Measurements from ENCODE around the gene C11orf98.
"Not testable (repeated sequence)": the region's sequence is repeated elsewhere in the genome, so short reads cannot be mapped to it uniquely, and the experiment has no call there.

The C11orf98 gene

DNA sequence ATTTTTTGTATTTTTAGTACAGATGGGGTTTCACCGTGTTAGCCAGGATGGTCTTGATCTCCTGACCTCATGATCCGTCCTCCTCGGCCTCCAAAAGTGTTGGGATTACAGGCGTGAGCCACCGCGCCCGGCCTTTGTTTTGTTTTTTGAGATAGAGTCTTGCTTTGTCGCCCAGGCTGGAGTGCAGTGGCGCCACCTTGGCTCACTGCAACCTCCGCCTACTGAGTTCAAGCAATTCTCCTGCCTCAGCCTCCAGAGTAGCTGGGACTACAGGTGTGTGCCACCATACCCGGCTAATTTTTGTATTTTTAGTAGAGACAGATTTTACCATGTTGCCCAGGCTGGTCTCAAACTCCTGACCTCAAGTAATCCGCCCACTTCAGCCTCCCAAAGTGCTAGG lies 14.7 kb downstream of the C11orf98 start:
- DNase-seq (ENCODE audit: low spot score): not testable (repeated sequence)

DNA sequence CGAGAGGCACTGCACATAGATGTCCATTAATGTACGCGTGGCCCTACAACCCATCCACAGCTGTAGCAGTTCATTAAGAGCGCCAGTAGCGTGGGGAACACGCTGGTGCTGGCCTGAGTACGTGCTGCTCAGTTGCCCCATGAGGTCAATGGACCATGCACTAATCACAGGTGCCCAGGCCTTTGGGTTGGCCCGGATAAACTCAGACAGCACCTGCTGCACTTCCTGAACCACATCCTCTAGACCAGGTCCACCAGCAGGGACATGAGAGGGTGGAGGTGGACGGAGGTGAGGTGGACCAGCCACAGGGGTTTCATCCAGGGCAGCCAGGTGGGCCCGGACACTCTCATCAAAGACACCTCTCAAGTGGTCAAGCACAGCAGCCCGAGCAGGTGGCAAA lies 15.5 kb downstream of the C11orf98 start:
- DNase-seq (ENCODE audit: low spot score): no peak

DNA sequence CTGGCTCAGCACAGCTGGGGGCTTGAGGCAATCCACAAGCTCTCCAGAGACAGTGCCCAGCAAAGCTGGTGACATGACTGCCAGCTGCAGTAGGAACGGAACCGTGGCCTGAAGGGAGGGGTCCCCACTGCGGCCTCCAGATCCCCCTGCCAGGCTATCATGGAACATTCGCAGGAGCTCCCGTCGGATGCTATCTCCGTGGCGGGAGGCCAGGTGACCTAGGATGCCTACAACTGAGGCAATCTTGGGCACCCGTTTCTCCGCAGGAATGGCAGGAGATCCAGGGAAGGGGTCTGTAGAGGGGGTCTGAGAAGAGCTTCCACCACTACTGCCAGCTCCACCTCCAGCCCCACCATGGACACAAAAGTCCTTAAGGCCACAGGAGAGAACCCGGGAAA lies 16.0 kb downstream of the C11orf98 start:
- no peak for DNase-seq (ENCODE audit: low spot score)

DNA sequence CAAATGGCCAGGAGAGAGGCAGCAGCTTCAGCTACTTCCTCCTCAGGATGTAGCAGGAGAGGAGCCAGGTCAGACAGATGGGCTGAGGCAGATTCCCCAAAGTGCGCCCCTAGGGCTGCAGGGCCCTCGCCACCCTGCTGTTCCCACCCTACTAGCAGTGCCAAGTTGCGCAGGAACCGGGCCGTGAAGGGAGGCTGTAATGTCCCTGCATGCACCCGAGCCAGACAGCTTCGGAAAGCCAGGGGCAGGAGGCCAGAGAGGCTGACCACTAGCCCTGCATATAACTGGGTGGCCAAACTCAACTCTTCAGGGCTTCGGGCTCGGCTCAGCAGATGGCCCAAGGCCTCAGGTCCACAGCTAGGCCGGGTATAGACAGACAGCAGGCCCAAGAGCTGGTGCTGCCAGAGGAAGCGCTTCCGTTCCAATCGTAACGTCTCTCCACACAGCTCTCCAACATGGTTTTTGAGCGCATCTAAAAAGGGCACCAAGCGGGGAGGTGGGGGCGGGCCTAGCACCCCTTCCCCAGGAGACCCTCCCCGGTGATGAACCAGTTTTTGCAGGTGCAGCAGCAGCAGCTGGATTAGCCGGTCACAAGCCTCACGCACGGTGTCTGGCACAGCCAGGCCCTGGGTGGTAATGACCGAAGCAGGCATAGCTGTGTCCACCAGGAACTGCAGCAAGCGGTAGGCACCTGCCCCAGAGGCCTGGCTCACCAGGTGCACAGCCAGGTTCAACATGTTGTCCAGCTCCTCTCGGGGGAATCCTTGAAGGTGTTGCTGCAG lies 16.6 kb downstream of the C11orf98 start:
- no peak for DNase-seq (ENCODE audit: low spot score)

DNA sequence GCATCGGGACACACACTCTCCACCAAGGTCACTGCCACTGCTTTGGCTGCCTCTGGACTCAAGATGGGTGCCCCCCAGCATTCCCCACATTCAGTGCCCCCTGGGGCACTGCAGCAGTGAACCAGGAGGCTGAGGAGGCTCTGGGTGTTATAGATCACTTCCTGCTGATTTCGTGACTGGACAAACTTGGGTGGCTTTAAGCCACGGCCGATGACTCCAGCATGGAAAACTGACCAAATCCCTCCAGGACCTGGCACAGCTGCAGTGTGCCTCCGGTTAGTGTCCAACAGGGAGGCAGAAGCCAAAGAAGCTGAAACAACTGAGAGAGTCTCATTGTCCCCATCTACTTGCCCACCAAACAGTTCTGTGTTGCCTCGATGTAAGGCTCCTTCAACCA lies 17.4 kb downstream of the C11orf98 start:
- no peak for DNase-seq (ENCODE audit: low spot score)

DNA sequence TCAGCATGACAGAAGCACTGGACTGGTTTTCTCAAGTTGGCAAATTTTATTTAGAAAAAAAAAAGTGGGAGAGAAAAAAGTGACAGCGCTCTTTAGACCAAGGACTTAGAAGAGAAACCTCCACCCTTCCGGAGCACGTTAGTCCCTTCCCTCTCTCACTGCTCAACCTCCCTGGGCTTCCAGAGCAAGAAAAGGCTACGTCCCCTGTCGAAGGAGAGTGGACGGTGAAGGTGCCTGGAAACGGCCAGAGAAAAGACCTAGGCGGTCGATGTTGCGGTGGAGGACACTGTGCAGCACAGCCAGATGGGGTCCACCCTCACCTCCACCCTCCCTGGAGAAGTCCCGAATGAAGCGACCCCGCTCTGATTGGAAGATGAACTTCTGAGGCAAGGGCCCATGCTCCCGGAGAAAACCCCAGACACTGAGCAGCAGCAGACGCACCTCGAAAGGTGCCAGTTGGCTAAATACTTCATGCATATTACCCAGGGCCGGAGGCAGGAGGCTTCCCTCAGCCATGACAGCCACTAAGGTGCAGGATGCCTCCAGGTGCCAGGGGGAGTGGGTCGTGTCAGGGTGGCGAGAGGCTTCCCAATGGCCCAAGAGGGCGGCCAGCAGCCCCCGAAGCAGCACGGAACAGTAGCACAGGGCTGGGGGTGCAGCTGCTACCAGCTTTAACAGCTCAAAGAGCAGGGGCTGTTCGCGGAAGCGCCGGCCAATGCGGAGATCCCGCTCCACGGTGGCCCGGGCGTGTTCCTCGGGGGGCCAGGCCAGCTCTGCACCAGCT lies 18.0 kb downstream of the C11orf98 start:
- no peak for DNase-seq (ENCODE audit: low spot score)

DNA sequence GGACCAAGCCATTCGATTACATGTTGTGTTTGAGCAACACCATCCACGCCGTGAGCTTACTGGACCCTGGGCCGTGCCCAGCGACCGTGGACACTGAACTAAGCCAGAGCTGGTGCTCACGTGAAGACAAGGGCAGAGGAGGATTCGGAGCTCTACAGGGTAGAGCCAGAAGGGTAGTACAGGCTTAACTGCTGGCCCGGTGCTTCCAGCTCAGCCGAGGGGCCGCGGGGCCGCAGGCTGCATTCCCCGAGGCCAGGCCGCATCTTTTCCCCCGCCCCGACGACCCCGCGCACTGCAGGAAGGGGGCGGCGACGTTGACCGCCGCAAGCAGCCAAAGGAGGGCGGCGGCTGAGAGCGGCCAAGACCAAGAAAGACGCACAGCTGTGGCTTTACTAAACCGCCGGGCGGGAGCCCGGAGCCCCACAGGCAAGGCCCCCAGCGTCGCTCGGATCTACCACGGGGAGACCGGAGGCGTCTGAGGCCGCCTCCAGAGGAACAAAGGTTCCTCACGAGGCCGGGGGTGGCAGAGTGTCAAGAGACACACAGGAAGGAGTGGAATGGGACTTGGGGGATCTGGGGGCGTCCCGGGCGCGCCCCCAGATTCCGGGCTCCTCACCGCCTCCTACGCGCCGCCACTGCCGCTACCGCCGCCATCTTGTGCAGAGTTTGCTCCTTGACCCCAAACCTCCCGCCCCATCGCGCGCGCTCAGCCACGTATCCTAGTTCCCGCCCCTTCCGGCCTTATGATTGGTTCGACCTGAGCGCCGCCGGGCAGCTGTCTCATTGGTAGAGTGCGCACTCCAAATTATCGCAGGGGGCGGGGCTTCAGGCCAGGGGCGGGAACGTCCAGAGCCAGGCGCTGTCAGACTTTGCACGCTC lies 18.8 kb downstream of the C11orf98 start, which contains the start of gene GANAB:
Gene GANAB, minus strand, starts transcription at position 668 of the 879 bp plus-strand sequence. Its CDS starts 14 bp downstream, at position 654.
- DNase-seq (ENCODE audit: low spot score): peak; percentile 98

DNA sequence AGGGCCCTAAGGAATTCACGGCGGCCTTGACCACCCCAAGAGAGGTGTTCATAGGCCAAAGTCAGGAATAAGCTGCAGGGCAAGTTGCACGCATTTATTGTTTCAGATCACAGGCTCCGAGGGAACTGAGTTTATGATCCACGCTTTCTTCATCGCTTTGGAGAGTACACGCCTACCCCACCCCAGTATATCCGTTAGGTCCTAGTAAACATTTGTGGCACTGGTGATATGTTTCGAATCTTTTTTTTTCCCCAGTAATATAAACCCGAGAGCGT lies 19.4 kb downstream of the C11orf98 start:
- DNase-seq (ENCODE audit: low spot score): no peak

DNA sequence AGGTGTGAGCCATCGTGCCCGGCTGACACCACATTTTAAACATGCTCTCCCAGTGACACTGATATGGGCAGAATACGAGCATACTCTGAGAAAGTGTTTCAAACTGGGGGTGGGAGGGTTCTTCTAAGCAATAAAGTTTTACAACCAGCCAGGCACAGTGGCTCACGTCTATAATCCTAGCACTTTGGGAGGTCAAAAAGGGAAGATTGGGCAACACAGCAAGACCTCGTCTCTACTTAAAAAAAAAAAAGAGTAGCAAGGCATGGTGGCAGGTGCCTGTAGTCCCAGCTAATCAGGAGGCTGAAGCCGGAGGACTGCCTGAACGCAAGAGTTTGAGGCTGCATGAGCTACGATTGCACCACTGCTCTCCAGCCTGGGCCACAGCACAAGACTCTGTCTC lies 20.8 kb downstream of the C11orf98 start:
- DNase-seq (ENCODE audit: low spot score): no peak

DNA sequence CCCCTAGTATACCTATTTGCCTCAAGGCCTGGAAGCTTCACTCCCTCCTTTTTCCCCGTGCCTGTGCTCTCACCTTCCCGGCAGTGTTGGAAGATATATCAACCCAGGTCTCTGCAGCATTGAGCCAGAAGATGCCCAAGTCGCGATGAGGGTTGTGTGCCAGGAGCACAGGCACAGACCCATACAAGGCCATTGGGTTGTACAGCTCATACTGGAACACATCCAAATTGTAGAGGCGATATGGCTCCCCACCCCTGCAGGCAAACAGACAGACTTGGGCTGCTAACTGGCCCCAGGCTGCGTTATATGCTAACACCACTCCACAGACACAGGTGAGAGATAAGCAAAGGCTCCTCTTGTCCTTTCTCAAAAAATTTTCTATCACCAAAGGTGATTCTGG lies 32.5 kb downstream of the C11orf98 start:
- DNase-seq (ENCODE audit: low spot score): no peak

DNA sequence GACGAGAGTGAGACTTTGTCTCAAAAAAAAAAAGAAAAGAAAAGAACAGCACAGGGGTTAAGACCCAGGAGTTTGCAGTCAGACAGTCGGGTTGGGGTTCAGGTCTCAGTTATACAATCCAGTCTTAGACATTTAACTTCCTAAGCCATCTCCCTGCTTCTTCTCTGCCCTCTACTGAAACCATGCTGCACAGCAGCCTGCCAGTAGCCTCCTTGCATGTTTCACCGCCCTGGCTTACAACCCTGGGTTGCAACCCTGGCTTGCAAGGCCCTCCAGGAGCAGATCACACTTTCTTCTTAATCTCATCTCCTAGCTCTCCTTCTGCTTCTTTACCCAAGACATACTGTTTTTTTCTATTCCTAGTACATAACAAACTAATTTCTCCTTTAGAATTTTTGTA lies 37.3 kb downstream of the C11orf98 start:
- no peak for DNase-seq (ENCODE audit: low spot score)

DNA sequence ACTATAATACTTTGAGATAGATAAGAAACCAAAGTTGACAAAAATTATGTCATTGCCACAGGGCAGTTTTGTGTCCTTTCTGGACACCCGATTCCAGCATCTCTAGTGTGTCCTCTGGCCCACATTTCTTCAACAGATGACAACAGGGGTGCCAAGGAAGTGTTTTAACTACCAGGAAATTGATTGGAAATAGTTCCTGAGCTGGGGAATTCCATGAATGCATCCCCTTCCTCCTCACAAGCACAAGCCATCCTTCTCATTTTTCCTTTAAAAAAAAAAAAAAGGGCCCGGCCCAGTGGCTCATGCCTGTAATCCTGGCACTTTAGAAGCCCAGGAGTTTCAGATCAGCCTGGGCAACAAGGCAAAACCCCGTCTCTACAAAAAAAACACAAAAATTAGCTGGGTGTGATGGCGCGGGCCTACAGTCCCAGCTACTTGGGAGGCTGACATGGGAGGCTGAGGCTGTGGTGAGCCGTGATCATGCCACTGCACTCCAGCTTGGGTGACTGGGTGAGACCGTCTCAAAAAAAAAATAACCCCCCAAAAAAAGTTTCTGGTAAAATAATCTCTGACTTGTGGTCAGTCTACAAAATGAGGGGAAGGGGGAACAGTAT lies 42.4 kb downstream of the C11orf98 start:
- no peak for DNase-seq (ENCODE audit: low spot score)

DNA sequence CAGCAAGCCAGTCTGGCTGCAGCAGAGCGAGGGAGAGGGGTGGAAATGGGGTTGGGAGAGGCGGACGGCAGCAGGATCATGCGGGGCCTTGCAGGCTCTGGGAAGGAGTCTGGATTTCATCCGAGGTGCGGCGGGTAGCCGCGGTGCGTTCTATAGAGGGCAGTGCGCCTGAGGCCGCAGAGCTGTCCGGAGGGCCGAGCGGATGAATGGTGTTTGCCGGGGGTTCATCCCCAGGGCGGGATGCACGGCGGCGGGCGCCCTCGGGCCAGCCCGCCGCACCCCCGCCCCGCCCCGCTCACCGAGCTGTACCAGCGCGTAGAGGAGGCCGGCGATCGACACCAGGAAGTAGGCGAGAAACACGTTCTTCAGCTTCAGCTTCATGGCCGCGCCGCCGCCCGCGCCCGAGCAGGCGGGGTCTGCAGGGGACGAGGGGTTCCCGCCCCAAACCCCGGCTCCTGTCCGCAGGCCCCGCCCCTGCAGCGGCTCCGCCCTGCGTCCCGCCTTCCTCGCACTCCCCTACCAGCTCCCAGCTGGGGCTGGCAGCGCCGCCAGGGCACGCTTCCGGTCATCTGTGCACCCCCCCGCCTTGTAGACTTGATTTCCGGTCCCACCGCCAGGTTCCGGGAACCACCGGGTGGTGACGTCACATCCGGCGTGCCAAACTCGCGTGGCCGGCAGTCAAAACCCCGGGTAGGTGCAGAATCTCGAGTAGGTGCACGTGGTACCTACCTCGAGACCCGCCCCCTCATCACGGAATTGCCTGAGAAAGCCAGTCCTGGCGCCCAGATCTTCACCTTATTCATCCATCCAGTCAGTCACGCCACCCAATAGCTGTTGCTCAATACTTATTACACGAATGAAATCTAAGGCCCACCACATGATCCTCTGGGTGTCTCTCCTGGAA lies 43.2 kb downstream of the C11orf98 start, which contains the start of gene B3GAT3:
Gene B3GAT3, minus strand, starts transcription at position 420 of the 904 bp plus-strand sequence. Its CDS starts 39 bp downstream, at position 381.
- peak; percentile 97 for DNase-seq (ENCODE audit: low spot score)

DNA sequence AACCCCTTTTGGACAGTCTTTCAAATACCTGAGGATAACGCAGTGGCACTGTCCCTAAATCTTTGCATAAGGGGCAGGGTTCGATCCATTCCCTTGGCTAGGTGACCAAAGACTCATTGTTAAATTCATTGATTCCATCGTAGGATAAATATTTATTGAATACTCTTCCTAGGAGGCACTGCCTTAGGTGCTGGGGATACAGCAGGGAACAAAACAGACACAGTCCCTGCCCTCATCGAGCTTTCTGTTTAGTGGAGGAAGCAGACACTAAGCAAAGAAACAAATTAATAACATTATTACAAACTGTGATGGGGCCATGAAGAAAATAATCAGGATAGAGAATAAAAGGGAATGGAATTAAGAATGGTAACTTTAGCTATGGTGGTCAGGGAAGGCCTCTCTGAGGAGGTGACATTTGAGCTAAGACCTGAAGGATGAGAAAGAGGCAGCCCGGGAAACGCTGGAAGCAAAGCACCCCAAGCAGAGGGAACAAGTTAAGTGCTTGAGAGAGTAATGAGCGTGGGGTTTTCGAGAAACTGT lies 43.9 kb downstream of the C11orf98 start:
- no peak for DNase-seq (ENCODE audit: low spot score)

DNA sequence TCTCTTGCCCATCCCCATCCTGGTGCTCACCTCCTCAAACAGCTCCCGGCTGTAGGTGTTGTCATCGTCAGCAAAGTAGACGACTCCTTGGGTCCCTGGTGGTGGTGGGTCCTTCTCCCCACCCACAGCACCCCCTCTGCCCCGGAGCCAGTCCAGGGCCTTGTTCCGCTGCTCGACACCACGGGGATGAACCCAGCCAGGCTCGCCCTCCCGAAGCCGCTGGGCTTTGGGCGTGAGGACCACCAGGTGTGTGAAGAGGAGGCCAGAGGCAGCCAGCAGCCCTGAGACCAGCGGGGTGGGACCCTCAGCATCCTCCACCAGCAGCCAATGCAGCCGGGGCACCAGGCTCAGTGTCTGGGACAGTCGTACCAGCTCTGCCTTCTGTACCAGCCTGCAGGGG lies 48.1 kb downstream of the C11orf98 start:
- DNase-seq (ENCODE audit: low spot score): not testable (repeated sequence)

DNA sequence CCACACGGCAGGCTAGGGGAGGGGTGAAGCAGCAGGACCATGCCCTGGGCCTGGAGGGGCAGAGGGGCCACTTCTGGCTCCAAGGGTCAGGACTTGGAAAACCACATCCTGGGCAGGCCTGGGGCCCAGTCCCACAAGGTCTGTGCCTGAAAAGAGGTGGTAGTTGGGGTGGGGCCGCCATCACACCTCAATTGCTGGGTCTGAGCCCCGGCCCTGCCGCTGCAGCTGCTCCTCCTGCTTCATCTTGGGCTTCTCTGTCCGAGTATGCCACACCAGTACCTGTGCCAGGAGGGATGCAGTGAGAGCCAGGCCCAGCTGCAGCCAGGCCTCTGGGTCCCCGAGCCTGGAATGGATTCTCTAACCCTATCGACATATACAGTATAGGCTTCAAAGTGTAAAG lies 49.5 kb downstream of the C11orf98 start:
- DNase-seq (ENCODE audit: low spot score): no peak

DNA sequence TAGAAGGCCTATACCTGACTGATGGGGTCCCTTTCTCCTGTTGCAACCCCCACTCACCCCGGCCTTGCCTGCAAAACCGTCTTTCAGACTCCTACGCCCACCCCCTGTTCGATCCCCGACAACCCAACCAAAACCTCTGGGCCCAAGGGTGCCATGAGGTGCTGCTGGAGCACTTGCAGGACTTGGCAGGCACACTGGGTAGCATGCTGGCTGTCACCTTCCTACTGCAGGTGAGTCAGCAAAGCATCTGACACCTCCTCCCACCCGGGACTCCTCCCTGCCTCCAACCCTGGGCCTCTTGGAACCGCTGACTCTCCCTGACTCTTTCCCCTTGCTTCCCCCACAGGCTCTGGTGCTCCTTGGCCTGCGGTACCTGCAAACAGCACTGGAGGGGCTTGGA lies 50.7 kb downstream of the C11orf98 start:
- no peak for DNase-seq (ENCODE audit: low spot score)

DNA sequence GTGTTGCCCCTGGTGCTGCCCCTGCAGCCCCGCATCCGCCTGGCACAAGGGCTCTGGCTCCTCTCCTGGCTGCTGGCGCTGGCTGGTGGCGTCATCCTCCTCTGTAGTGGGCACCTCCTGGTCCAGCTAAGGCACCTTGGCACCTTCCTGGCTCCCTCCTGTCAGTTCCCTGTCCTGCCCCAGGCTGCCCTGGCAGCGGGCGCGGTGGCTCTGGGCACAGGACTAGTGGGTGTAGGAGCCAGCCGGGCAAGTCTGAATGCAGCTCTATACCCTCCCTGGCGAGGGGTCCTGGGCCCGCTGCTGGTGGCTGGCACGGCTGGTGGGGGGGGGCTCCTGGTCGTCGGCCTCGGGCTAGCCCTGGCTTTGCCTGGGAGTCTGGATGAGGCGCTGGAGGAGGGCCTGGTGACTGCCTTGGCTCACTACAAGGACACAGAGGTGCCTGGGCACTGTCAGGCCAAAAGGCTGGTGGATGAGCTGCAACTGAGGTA lies 51.7 kb downstream of the C11orf98 start:
- DNase-seq (ENCODE audit: low spot score): no peak

Measured in LoVo (cell line).